Esophagus mucosa (tissue), 1 donor: ENCODE measurements around the gene OR11G2. TPM values are rescaled to one million over a fixed set of nuclear protein-coding genes. Genes with fewer than 3 reads are reported as not detected.
"Not testable (repeated sequence)": the region's sequence is repeated elsewhere in the genome, so short reads cannot be mapped to it uniquely, and the experiment has no call there.

Source experiments
- ATAC-seq: fragments of 200-7000 bp; cut with Tn5 transposase; one replicate; pipeline ENCODE4 v1.9.1; 2020
- total RNA-seq: library from RNA; stranded (reverse); gene quantifications from one replicate; pipeline ENCODE4 v1.2.4, GENCODE V29; 2023
- donor health status: DM: yes; HTN: yes; CAD: no.

OR11G2 gene, protein sequence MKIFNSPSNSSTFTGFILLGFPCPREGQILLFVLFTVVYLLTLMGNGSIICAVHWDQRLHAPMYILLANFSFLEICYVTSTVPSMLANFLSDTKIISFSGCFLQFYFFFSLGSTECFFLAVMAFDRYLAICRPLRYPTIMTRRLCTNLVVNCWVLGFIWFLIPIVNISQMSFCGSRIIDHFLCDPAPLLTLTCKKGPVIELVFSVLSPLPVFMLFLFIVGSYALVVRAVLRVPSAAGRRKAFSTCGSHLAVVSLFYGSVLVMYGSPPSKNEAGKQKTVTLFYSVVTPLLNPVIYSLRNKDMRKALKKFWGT
- total RNA-seq = not detected

DNA sequence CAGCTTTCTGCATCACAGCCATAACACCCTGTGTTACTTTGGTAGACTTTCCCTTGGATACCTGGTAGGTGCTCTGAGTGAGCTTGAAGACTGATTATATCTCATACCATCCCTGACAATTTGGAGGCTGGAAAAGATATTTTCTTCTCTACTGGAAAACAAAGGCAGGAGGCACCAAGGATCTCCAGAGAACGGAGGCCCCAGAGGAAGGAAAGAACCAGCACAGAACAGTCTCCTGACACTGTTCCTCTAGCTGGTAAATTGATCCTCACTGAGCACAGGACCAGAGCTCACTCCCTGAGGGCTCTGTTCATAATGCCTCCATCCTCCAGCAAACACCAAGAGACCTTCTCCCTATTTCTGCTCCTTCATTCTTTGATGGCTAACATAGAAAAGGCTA lies at the start of gene OR11G2:
Gene OR11G2, plus strand, starts transcription at position 301 of the 400 bp plus-strand sequence. CDS start 6,542 bp downstream, outside the sequence.
- ATAC-seq = no peak

DNA sequence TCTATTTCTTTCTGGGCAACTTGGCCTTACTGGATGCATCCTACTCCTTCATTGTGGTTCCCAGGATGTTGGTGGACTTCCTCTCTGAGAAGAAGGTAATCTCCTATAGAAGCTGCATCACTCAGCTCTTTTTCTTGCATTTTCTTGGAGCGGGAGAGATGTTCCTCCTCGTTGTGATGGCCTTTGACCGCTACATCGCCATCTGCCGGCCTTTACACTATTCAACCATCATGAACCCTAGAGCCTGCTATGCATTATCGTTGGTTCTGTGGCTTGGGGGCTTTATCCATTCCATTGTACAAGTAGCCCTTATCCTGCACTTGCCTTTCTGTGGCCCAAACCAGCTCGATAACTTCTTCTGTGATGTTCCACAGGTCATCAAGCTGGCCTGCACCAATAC lies 46.8 kb upstream of the OR11G2 start:
- no peak for ATAC-seq

DNA sequence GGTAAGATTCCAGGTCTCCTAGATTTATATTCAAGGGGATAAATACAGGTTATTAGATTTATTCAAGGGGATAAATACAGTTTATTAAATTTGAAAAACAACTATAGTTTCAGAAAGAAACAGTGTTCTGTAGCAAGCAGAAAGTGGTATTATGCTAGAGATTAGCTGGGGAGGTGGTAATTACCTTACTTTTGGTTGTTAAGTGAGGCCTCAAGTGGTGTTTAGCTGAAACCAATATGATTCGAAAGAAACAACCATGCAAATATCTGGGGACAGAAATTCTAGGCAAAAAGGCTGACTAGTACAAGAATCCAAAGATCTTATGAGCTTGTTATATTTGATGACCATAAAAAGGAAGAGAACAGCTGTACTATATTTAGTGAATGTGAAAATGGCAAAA lies 45.9 kb upstream of the OR11G2 start:
- no peak for ATAC-seq

DNA sequence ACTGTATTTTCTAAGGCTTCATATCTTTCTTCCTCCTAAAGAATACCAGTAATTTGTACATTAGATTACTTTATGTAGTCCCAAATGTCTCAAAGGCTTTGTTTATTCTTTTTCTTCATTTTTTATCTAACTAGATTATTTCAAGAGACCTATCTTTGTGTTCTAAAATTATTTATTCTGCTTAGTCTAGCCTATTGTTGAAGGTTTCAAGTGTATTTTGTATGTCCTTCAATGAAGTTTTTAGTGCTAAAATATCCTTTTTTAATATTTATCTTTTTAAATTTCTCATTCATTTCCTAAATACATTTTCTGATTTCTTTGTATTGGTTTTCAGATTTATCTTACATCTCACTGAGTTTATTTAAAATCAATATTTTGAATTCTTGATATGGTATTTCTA lies 26.2 kb upstream of the OR11G2 start:
- ATAC-seq = no peak

DNA sequence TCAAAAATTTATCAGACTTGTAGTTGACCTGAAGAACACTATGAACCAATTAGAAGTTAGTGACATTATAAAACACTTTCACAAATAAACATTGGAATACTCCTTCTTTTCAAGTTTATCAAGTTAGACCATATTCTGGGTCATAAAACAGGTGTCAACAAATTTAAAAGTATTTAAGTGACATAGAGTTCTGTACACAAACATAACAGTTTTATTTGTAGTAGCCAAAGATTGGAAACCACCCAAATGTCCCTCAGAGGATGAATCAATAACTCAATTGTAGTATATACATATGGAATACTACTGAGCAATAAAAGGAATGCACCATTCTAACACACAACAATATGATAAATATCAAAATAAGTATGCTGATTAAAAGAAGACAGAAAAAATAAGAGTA lies 23.6 kb upstream of the OR11G2 start:
- ATAC-seq = no peak

DNA sequence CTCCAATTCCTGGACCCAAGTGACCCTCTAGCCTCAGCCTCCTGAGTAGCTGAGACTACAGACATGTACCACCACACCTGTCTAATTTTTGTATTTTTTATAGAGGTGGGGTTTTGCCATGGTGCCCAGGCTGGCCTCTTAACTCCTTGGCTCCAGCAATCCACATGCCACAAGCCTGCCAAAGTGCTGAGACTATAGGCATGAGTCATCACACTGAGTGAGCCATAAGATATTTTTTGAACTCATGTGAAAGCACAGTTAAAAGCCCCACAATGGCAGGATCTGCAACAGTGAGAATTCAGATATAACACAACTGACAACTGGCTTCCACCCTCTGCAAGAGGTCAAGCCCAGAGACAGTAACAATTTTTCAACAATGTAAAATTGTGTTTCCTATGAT lies 20.8 kb upstream of the OR11G2 start:
- ATAC-seq = not testable (repeated sequence)

DNA sequence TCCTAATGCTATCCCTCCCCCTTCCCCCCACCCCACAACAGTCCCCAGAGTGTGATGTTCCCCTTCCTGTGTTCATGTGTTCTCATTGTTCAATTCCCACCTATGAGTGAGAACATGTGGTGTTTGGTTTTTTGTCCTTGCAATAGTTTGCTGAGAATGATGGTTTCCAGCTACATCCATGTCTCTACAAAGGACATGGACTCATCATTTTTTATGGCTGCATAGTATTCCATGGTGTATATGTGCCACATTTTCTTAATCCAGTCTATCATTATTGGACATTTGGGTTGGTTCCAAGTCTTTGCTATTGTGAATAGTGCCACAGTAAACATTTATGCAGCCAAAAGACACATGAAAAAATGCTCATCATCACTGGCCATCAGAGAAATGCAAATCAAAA lies 16.5 kb upstream of the OR11G2 start:
- ATAC-seq = not testable (repeated sequence)

DNA sequence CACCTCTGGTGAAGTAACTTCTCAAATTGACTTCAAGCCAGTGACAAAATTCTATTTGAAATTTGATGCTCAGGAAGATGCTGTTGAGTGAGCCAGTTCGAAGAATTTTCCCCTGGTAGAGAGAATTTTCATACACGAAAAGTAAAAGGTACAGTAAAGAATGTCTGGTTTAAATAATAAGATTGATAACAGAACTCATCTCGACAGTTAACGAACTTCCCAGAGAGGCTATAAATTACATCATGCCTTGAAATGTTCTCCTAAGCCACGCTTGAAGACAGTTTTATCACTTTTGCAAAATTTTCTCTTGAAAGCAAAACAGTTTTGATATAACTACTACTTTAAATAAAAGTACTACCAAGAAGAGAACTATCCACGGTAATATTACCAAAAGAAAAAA lies 14.4 kb upstream of the OR11G2 start:
- no peak for ATAC-seq

DNA sequence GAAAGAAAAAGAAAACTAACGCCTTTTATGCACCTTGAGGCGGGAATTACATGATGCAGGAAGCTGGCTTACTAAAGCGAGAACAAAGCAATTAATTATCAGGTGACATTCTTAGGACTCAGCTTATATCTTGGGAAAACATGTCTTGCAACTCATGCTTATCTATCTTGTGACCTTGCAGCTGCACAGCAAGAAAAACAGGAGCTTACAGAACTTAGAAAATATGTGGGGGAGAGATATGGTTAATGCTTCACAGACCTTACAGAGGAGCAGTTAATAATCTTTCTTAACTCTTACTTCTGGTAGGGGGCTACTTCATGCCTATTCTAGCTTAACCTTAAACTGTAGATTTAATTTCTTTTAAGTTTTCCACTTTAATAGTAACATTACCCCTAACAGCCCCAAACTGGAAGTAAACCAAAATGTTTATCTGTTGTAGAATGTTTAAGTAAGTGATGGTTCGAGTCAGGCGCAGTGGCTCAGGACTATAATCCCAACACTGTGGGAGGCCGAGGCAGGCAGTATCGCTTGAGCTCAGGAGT lies 13.2 kb upstream of the OR11G2 start:
- no peak for ATAC-seq

DNA sequence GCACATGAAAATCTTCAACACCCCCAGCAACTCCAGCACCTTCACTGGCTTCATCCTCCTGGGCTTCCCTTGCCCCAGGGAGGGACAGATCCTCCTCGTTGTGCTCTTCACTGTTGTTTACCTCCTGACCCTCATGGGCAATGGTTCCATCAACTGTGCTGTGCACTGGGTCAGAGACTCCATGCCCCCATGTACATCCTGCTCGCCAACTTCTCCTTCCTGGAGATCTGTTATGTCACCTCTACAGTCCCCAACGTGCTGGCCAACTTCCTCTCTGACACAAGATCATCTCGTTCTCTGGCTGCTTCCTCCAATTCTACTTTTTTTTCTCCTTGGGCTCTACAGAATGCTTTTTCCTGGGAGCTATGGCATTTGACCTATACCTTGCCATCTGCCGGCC lies 11.5 kb upstream of the OR11G2 start:
- no peak for ATAC-seq

DNA sequence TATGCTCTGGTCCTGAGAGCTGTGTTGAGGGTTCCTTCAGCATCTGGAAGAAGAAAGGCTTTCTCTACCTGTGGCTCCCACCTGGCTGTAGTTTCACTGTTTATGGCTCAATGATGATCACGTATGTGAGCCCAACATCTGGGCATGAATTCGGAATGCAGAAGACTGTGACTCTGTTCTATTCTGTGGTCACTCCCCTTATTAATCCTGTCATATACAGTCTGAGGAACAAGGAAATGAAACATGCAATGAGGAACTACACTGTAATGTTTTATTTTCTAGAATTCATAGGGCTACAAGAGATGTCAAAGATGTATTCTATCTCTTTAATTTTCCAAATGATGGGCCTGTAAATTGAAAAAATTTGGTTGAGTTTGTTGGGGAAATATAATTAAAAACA lies 10.8 kb upstream of the OR11G2 start:
- no peak for ATAC-seq

DNA sequence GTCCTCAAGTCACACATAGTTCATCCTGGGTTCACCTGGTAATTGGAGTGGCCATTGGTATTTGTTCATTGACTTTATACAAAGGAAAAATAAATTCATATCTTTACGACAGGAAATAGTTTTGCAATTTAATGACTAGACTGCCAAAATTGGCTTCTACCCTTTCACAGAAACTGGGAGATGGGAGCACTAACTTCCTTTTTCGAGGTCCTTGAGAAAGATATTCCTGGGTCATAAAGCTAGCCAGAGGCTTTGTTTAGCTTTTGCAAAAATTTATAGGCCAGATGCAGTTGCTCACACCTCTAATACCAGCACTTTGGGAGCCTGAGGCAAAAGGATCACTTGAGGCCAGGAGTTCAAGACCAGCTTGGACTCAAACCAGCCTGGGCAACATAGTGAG lies 10.2 kb upstream of the OR11G2 start:
- ATAC-seq = no peak

DNA sequence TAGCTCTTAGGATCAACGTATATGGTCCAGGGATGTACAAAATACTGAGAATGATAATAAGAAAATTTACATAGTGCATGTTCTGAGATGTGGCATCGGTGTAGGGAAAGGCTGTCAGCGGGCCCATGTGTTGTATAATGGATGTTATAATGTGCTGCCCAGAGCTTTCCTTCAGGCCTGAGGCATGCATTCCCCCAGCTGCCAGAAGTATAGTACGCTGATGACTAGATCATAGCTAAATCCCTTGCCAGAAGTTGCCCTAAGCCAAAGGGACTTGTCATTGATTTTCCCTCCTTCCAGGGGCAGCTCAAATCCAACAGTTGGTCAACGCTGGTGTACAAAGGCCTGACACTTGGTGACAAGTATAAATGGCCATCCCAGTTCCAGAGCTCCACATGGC lies 6.5 kb upstream of the OR11G2 start:
- no peak for ATAC-seq

DNA sequence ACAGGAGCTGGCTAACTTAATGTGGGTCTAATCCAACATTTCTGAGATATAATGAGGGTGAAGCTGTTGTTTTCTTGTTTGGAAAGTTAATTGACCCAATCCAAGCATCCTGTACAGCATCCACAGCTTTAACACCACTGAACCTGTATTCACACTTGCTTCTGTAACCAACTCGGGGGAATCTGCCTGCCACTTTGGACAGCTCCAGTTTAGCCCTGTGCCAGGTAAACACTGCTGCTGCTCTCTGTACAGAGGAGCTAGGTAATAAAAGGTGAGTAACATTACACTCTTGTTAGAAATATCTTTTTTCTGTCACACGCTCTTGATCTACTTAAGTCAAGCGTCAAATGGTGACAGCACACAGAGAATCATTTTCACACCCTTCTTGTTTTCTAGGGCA lies 700 bp downstream of the OR11G2 start:
- ATAC-seq = no peak

DNA sequence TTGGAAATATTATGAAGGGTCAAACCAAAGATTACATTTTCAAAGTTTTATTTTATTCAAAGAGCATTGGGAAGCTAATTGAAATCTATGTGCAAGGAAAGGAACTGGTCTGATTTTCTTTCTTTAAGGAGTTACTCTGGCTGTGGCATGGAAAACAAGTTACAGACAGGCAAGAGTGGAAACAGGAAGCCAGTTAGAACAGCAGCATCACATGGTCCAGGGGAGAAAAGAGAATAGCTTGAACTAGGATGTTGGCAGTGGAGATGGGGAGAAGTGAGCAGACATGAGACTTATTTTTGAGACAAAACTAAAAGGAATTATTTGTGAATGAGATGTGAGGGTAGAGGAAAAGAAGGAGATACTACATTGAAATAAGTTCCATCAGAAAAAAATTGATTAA lies 3.4 kb downstream of the OR11G2 start:
- ATAC-seq = no peak

DNA sequence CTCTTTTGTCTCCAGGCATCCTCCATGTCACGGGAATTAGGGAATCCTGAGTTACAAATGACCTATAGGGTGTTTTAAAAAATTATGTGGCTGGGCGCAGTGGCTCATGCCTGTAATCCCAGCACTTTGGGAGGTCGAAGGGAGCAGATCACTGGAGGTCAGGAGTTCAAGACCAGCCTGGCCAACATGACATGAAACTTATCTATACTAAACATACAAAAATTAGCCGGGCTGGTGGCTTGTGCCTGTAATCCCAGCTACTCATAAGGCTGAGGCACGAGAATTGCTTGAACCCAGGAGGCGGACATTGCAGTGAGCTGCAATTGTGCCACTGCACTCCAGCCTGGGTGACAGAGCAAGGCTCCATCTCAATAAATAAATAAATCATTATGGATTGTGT lies 4.5 kb downstream of the OR11G2 start:
- ATAC-seq = not testable (repeated sequence)

DNA sequence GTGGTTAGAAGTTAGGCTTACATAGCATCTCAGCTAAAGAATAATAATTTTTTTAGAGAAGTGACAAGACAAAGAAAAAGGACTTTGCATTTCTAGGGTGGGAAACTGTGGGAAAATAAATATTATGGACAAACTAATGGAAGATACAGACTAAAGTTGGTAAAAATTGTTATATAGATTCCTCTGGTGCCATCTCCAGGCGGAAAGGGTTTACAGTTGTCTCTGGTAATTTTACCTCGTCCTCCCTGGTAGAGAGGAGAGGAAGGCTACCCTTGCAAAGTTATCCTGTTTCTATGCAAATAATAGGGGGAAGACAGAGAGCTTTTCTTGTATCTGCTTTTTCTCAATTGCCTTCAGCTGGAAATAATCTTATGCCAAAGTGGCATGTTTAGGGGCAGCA lies 5.2 kb downstream of the OR11G2 start:
- no peak for ATAC-seq

DNA sequence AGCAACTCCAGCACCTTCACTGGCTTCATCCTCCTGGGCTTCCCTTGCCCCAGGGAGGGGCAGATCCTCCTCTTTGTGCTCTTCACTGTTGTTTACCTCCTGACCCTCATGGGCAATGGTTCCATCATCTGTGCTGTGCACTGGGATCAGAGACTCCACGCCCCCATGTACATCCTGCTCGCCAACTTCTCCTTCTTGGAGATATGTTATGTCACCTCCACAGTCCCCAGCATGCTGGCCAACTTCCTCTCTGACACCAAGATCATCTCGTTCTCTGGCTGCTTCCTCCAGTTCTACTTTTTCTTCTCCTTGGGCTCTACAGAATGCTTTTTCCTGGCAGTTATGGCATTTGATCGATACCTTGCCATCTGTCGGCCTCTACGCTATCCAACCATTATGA lies 6.8 kb downstream of the OR11G2 start:
- no peak for ATAC-seq

DNA sequence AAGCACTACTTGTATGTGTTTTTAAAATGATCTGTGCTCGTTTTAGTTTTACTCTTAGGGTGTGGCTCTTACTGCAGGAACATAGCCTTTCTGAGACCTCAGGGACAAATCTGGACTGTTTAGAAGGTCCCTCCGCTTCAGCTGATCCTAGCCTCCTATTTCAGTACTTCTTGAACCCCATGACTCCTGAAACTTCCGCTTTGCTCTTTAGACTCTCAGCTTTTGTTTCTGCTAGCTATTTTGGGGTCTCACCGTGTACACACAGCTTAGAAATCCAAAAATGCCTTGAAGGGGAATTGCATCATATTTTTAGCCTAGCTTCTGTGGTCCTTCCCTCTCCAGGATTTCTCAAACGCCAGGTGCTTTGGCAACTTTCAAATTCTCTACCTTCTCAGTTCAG lies 8.3 kb downstream of the OR11G2 start:
- no peak for ATAC-seq

DNA sequence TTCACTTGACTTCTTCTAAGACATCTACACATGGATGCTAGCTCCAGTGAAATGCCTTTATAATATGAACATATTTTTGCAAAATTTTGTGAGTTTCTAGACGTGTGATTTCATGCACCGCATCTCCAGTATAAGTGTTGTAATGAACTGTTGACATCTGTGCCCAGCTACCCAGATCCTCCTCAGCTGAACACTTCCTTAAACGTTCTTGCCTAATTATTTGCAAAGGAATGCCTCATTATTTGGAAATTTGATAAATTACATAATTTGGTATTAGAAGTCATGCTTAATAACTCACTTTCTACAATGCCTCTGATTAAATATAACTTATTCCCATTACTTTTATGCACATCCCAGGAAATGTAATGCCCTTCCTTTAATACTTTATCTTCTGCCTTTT lies 14.0 kb downstream of the OR11G2 start:
- no peak for ATAC-seq

DNA sequence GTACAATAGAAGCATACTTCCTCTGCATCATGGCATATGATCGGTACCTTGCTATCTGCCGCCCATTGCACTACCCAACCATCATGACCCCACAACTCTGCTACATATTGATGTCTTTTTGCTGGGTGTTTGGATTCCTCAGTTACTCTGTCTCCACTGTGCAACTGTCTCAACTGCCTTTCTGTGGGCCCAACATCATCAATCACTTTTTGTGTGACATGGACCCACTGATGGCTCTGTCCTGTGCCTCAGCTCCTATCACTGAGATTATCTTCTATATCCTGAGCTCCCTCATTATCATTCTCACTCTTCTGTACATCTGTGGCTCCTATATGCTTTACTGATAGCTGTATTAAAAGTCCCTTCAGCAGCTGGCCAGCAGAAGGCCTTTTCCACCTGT lies 18.9 kb downstream of the OR11G2 start:
- no peak for ATAC-seq

DNA sequence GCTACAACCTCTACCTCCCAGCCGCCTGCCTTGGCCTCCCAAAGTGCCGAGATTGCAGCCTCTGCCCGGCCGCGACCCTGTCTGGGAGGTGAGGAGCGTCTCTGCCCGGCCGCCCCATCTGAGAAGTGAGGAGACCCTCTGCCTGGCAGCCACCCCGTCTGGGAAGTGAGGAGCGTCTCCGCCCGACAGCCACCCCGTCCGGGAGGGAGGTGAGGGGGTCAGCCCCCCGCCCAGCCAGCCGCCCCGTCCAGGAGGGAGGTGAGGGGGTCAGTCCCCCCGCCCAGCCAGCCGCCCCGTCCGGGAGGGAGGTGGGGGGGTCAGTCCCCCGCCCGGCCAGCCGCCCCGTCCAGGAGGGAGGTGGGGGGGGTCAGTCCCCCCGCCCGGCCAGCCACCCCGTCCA lies 21.7 kb downstream of the OR11G2 start:
- not testable (repeated sequence) for ATAC-seq

DNA sequence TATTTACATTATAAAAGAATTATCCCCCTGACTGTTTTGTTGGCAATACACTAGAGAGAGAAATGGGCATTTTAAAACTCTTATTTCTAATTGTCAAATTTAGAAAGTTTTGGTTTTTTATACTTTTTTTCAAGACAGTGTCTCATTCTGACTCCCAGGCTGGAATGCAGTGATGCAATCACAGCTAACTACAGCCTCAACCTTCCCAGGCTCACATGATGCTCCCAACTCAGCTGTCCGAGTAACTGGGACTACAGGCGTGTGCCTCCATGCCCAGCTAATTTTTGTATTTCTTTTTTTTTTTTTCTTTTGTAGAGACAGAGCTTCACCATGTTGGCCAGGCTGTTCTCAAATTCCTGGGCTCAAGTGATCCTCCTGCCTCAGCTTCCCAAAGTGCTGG lies 24.5 kb downstream of the OR11G2 start:
- no peak for ATAC-seq

DNA sequence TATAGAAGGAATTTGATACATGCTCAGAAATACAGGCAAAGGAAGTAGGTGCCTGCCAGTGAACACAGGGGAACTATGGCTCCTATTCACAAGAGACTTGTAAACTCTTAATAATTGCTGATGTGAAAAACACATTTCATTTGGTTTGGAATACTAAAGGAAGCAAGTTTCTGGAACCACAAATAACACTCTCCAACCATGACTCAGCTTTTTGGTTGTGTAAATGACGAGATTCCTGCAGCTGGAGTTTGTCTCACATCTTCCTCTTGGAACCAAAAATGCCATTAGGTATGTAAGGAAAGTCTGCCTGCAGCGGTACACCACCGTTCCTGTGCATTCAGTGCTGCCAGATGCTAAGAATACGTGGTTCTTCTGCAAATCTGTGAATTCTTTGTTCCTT lies 28.3 kb downstream of the OR11G2 start:
- ATAC-seq = no peak

DNA sequence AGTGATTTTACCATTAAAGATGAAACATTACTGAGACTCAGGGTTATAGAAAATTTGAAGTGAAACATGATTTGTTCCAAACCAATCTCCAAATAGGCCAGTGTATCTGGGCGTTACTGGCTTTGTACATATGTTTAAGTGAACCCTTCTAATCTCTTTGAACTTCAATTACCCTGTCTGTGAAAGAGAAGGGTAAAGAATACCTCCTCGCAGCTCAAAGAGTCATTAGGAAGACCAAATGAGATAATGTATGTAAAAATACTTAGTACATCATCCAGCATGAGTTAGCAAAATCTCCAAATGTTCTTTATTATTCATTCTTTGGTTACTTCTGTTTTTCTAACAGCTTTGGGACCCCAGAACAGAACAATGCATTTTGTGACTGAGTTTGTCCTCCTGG lies 32.7 kb downstream of the OR11G2 start, which contains the start of gene OR11H6:
Gene OR11H6, plus strand, starts transcription at position 301 of the 400 bp plus-strand sequence. Its CDS starts 0 bp downstream, at position 301.
- ATAC-seq = no peak
